Stimulated activated memory B cell treated with anti-CD40 and anti-IgM and Interleukin-4, amounts not matched to agents 10 μg/mL and 1 μg/mL and 100 μg/mL, for 72 hours (primary cell): ENCODE data around the gene SMAGP.
"Not testable (repeated sequence)": the region's sequence is repeated elsewhere in the genome, so short reads cannot be mapped to it uniquely, and the experiment has no call there.

ENCODE experiments used
- ATAC-seq: fragments of 150-1000 bp; cut with Tn5 transposase; 2 replicates; pipeline ENCODE4 v1.10.0; 2021
- H3K27ac Mint-ChIP-seq: one replicate; pipeline ENCODE4 v1.8.0; 2022; ENCODE audit warnings: mild to moderate bottlenecking, mixed read lengths
- H3K27me3 Mint-ChIP-seq: one replicate; pipeline ENCODE4 v1.8.0; 2022; ENCODE audit warnings: mixed read lengths
- H3K36me3 Mint-ChIP-seq: one replicate; pipeline ENCODE4 v1.8.0; 2022; ENCODE audit warnings: mixed read lengths
- H3K4me1 Mint-ChIP-seq: one replicate; pipeline ENCODE4 v1.8.0; 2022; ENCODE audit warnings: mixed read lengths
- H3K4me3 Mint-ChIP-seq: one replicate; pipeline ENCODE4 v1.8.0; 2022; ENCODE audit warnings: mild to moderate bottlenecking, moderate library complexity, mixed read lengths
- H3K9me3 Mint-ChIP-seq: one replicate; pipeline ENCODE4 v1.8.0; 2022; ENCODE audit warnings: mixed read lengths

Gene SMAGP

GRCh38 chr12:51275088-51275487, 4.9 kb upstream of the SMAGP start:
- Mint-ChIP-seq H3K36me3 (no peaks in the 10 kb centered on the region), H3K9me3 (no peaks in the 10 kb centered on the region)

GRCh38 chr12:51272810-51273209, 2.6 kb upstream of the SMAGP start:
- not testable (repeated sequence) for H3K9me3 Mint-ChIP-seq, H3K27me3 Mint-ChIP-seq, ATAC-seq, H3K27ac Mint-ChIP-seq, H3K4me3 Mint-ChIP-seq, H3K36me3 Mint-ChIP-seq
- peaks cover 24% of the 10 kb centered on the region for H3K4me1 Mint-ChIP-seq

More at GRCh38 chr12:51275088-51275487, 4.9 kb upstream of the SMAGP start:
- H3K4me3 Mint-ChIP-seq = no peak overlapping the region
- peaks cover 19% of the 10 kb centered on the region for H3K4me1 Mint-ChIP-seq
- ATAC-seq = no peak
- no peak overlapping the region for H3K27ac Mint-ChIP-seq
- no peaks in the 10 kb centered on the region for H3K27me3 Mint-ChIP-seq

GRCh38 chr12:51270951-51271518, 820 bp upstream of the SMAGP start:
- ATAC-seq = peak; percentile 2
- H3K4me3 Mint-ChIP-seq = peak overlapping the region; percentile 90
- H3K9me3 Mint-ChIP-seq = no peaks in the 10 kb centered on the region
- H3K4me1 Mint-ChIP-seq = peaks cover 24% of the 10 kb centered on the region
- H3K36me3 Mint-ChIP-seq = no peaks in the 10 kb centered on the region
- no peaks in the 10 kb centered on the region for H3K27me3 Mint-ChIP-seq
- H3K27ac Mint-ChIP-seq = peak overlapping the region; percentile 79

GRCh38 chr12:51269174-51270066, 795 bp downstream of the SMAGP start:
- Mint-ChIP-seq H3K36me3 (peaks cover 6% of the 10 kb centered on the region), H3K9me3 (peaks cover 3% of the 10 kb centered on the region), H3K4me3 (peak overlapping the region; percentile 78), H3K4me1 (peaks cover 37% of the 10 kb centered on the region), H3K27me3 (no peaks in the 10 kb centered on the region), H3K27ac (peak overlapping the region; percentile 76)
- ATAC-seq = peak; percentile 76

GRCh38 chr12:51265024-51265423, 5.2 kb downstream of the SMAGP start:
- ATAC-seq = peak; percentile 43
- H3K9me3 Mint-ChIP-seq = peaks cover 3% of the 10 kb centered on the region
- H3K36me3 Mint-ChIP-seq = peaks cover 6% of the 10 kb centered on the region
- H3K4me3 Mint-ChIP-seq = no peak overlapping the region
- H3K27ac Mint-ChIP-seq = no peak overlapping the region
- H3K27me3 Mint-ChIP-seq = no peaks in the 10 kb centered on the region
- H3K4me1 Mint-ChIP-seq = peaks cover 30% of the 10 kb centered on the region

- Mint-ChIP-seq H3K9me3 (peaks cover 3% of the 10 kb centered on the region), H3K27ac (no peak overlapping the region), H3K27me3 (no peaks in the 10 kb centered on the region), H3K36me3 (peaks cover 6% of the 10 kb centered on the region), H3K4me1 (peaks cover 27% of the 10 kb centered on the region), H3K4me3 (no peak overlapping the region)
- no peak for ATAC-seq
These were observed 5.9 kb downstream of the SMAGP start for GRCh38 chr12:51264297-51264696.

GRCh38 chr12:51263341-51263740, 6.9 kb downstream of the SMAGP start:
- H3K4me1 Mint-ChIP-seq = peaks cover 18% of the 10 kb centered on the region
- H3K27me3 Mint-ChIP-seq = no peaks in the 10 kb centered on the region
- no peak for ATAC-seq
- peaks cover 6% of the 10 kb centered on the region for H3K36me3 Mint-ChIP-seq
- H3K27ac Mint-ChIP-seq = no peak overlapping the region
- no peak overlapping the region for H3K4me3 Mint-ChIP-seq
- peaks cover 3% of the 10 kb centered on the region for H3K9me3 Mint-ChIP-seq

- no peak for ATAC-seq
- Mint-ChIP-seq H3K4me3 (no peak overlapping the region), H3K27ac (no peak overlapping the region), H3K36me3 (peaks cover 6% of the 10 kb centered on the region), H3K27me3 (no peaks in the 10 kb centered on the region), H3K9me3 (peaks cover 3% of the 10 kb centered on the region), H3K4me1 (peaks cover 18% of the 10 kb centered on the region)
These were observed 7.4 kb downstream of the SMAGP start for GRCh38 chr12:51262758-51263177.

- not testable (repeated sequence) for H3K9me3 Mint-ChIP-seq, H3K27me3 Mint-ChIP-seq, ATAC-seq, H3K4me3 Mint-ChIP-seq, H3K4me1 Mint-ChIP-seq, H3K27ac Mint-ChIP-seq
- peaks cover 11% of the 10 kb centered on the region for H3K36me3 Mint-ChIP-seq
These were observed 10.6 kb downstream of the SMAGP start for GRCh38 chr12:51259600-51259999.

- no peaks in the 10 kb centered on the region for H3K9me3 Mint-ChIP-seq
- no peak for ATAC-seq
- H3K4me3 Mint-ChIP-seq = no peak overlapping the region
- H3K27ac Mint-ChIP-seq = peak overlapping the region; percentile 5
- H3K27me3 Mint-ChIP-seq = no peaks in the 10 kb centered on the region
- H3K36me3 Mint-ChIP-seq = peaks cover 18% of the 10 kb centered on the region
- peaks cover 12% of the 10 kb centered on the region for H3K4me1 Mint-ChIP-seq
These were observed 15.7 kb downstream of the SMAGP start for GRCh38 chr12:51254536-51254935.

- Mint-ChIP-seq H3K36me3 (peaks cover 18% of the 10 kb centered on the region), H3K27ac (no peak overlapping the region), H3K9me3 (no peaks in the 10 kb centered on the region), H3K4me1 (peaks cover 12% of the 10 kb centered on the region), H3K4me3 (no peak overlapping the region), H3K27me3 (no peaks in the 10 kb centered on the region)
- no peak for ATAC-seq
These were observed 16.9 kb downstream of the SMAGP start for GRCh38 chr12:51253276-51253675.

GRCh38 chr12:51247523-51248206, 22.6 kb downstream of the SMAGP start:
- ATAC-seq = no peak
- peak overlapping the region; percentile 71 for H3K27ac Mint-ChIP-seq

GRCh38 chr12:51246254-51246853, 23.9 kb downstream of the SMAGP start:
- peak; percentile 47 for ATAC-seq
- Mint-ChIP-seq H3K9me3 (no peaks in the 10 kb centered on the region), H3K27ac (peak overlapping the region; percentile 71), H3K4me3 (no peak overlapping the region), H3K36me3 (peaks cover 35% of the 10 kb centered on the region), H3K4me1 (peaks cover 46% of the 10 kb centered on the region), H3K27me3 (no peaks in the 10 kb centered on the region)

More at GRCh38 chr12:51247523-51248206, 22.6 kb downstream of the SMAGP start:
- H3K4me3 Mint-ChIP-seq = no peak overlapping the region
- H3K27me3 Mint-ChIP-seq = no peaks in the 10 kb centered on the region
- H3K36me3 Mint-ChIP-seq = peaks cover 28% of the 10 kb centered on the region
- H3K4me1 Mint-ChIP-seq = peaks cover 37% of the 10 kb centered on the region
- no peaks in the 10 kb centered on the region for H3K9me3 Mint-ChIP-seq

GRCh38 chr12:51245476-51246253, 24.6 kb downstream of the SMAGP start:
- peak overlapping the region; percentile 71 for H3K27ac Mint-ChIP-seq
- H3K36me3 Mint-ChIP-seq = peaks cover 40% of the 10 kb centered on the region
- H3K4me1 Mint-ChIP-seq = peaks cover 50% of the 10 kb centered on the region
- ATAC-seq = peak; percentile 8
- no peaks in the 10 kb centered on the region for H3K9me3 Mint-ChIP-seq
- no peak overlapping the region for H3K4me3 Mint-ChIP-seq
- H3K27me3 Mint-ChIP-seq = no peaks in the 10 kb centered on the region
